SK-N-SH (cell line): Measurements from ENCODE around the gene DHX16. TPM values are rescaled to one million over a fixed set of nuclear protein-coding genes. Genes with fewer than 3 reads are reported as not detected.

ENCODE experiments used
- CTCF ChIA-PET: fragments of 300-600, 350-600 bp; formaldehyde crosslinking; extraction: SDS; loops from one replicate; lab custom pipeline; 2021; lab: Yijun Ruan, JAX
- POLR2A ChIA-PET: fragments of 350-600 bp; sonication (Branson Sonifier 250); formaldehyde crosslinking; extraction: SDS; loops from one replicate; lab custom pipeline; 2020; ENCODE audit warnings: antibody characterized with exemption, inconsistent platforms; lab: Yijun Ruan, JAX
- DNase-seq: peaks from one replicate; pipeline ENCODE4 v3.0.0; 2012
- H2AFZ ChIP-seq: fragments of 200-600 bp; sonication (generic); 2 replicates; pipeline ENCODE4 v1.8.1; 2016; ENCODE audit warnings: antibody characterized with exemption, mild to moderate bottlenecking, low read depth
- H3F3A ChIP-seq: fragments of 200-600 bp; sonication (generic); replicated peaks from 2 replicates; pipeline ENCODE3; 2016; ENCODE audit warnings: antibody characterized with exemption, mild to moderate bottlenecking; ENCODE audit not compliant: insufficient read depth
- H3K27ac ChIP-seq, 2 experiments: fragments of 200-500 bp in 1 of 2; fragments of 200-600 bp in 1 of 2; sonication (Bioruptor generic) in 1 of 2; sonication (generic), shearing (Covaris generic) in 1 of 2; 2 replicates each; pipeline versions ENCODE4 v1.5.1 to v1.6.1; 2014 to 2016; ENCODE audit warnings: low read depth in 2 of 2, inconsistent platforms in 1 of 2, low read length in 1 of 2, mild to moderate bottlenecking in 1 of 2, mixed read lengths in 1 of 2
- H3K27me3 ChIP-seq: fragments of 200-600 bp; sonication (generic), shearing (Covaris generic); 2 replicates; pipeline ENCODE4 v1.6.1; 2016; ENCODE audit warnings: mixed run types; ENCODE audit not compliant: insufficient read depth
- H3K36me3 ChIP-seq, 2 experiments: fragments of 200-500 bp in 1 of 2; fragments of 200-600 bp in 1 of 2; sonication (Bioruptor generic) in 1 of 2; sonication (generic) in 1 of 2; replicated peaks in 1 of 2; 2 replicates each; pipeline versions ENCODE3 to v1.5.1; 2014 to 2016; ENCODE audit warnings: low read length in 1 of 2, mild to moderate bottlenecking in 1 of 2; ENCODE audit not compliant: insufficient read depth in 2 of 2, control insufficient read depth in 1 of 2
- H3K4me1 ChIP-seq, 2 experiments: fragments of 200-500 bp in 1 of 2; fragments of 200-600 bp in 1 of 2; sonication (Bioruptor generic) in 1 of 2; sonication (generic), shearing (Covaris generic) in 1 of 2; 2 replicates each; pipeline versions ENCODE4 v1.5.1 to v1.6.1; 2014 to 2016; ENCODE audit warnings: low read depth in 1 of 2, low read length in 1 of 2, mixed run types in 1 of 2; ENCODE audit not compliant: insufficient read depth in 2 of 2, control insufficient read depth in 1 of 2
- H3K4me2 ChIP-seq: fragments of 200-600 bp; sonication (generic), shearing (Covaris generic); 2 replicates; pipeline ENCODE4 v1.6.1; 2017; ENCODE audit warnings: mixed run types
- H3K4me3 ChIP-seq, 2 experiments: fragments of 200-500 bp in 1 of 2; fragments of 200-600 bp in 1 of 2; sonication (Bioruptor generic) in 1 of 2; sonication (generic), shearing (Covaris generic) in 1 of 2; 2 replicates each; pipeline versions ENCODE4 v1.5.1 to v1.8.1; 2014 to 2016; ENCODE audit warnings: low read depth in 2 of 2, inconsistent platforms in 1 of 2, low read length in 1 of 2, mild to moderate bottlenecking in 1 of 2, mixed read lengths in 1 of 2, moderate library complexity in 1 of 2
- H3K79me2 ChIP-seq: fragments of 200-600 bp; sonication (generic); 2 replicates; pipeline ENCODE4 v1.8.1; 2017; ENCODE audit warnings: mild to moderate bottlenecking; ENCODE audit not compliant: insufficient read depth
- H3K9ac ChIP-seq: fragments of 200-600 bp; sonication (generic); 2 replicates; pipeline ENCODE4 v1.6.1; 2017; ENCODE audit warnings: mixed run types
- H3K9me2 ChIP-seq: fragments of 200-600 bp; sonication (generic); 2 replicates; pipeline ENCODE4 v1.6.1; 2017; ENCODE audit warnings: mixed run types
- H3K9me3 ChIP-seq: fragments of 200-600 bp; sonication (generic); 2 replicates; pipeline ENCODE4 v1.6.1; 2017; ENCODE audit warnings: mixed run types, mild to moderate bottlenecking, moderate library complexity
- H4K20me1 ChIP-seq: fragments of 200-600 bp; sonication (generic); 2 replicates; pipeline ENCODE4 v1.6.1; 2017; ENCODE audit warnings: mild to moderate bottlenecking, mixed run types; ENCODE audit not compliant: insufficient read depth
- CHD2 ChIP-seq: fragments of 150-350 bp; IDR thresholded peaks from 2 replicates; pipeline ENCODE4 v1.6.1; 2018; ENCODE audit warnings: low read length; ENCODE audit not compliant: partially characterized antibody
- CTCF ChIP-seq: fragments of 200-600 bp; sonication (generic); IDR thresholded peaks from 2 replicates; pipeline ENCODE4 v1.6.1; 2017; ENCODE audit warnings: antibody characterized with exemption, mild to moderate bottlenecking, moderate library complexity
- ELF1 ChIP-seq: IDR thresholded peaks from 2 replicates; pipeline ENCODE4 v1.4.0; 2012
- EZH2phosphoT487 ChIP-seq: fragments of 200-600 bp; sonication (generic); IDR thresholded peaks from 2 replicates; pipeline ENCODE4 v1.6.1; 2017; ENCODE audit warnings: low read depth, mixed run types, mild to moderate bottlenecking, antibody characterized with exemption, moderate library complexity, borderline replicate concordance
- GATA2 ChIP-seq: sonication (generic); formaldehyde crosslinking; IDR thresholded peaks from 2 replicates; pipeline ENCODE4 v1.5.0; 2020; ENCODE audit warnings: mild to moderate bottlenecking, missing genetic modification reagents
- MXI1 ChIP-seq: IDR thresholded peaks from 2 replicates; pipeline ENCODE4 v1.6.1; 2012; ENCODE audit warnings: mild to moderate bottlenecking, low read depth, low read length, improper control_type of control experiment
- NFIC ChIP-seq: IDR thresholded peaks from 2 replicates; pipeline ENCODE4 v1.4.0; 2012; ENCODE audit warnings: borderline replicate concordance
- REST ChIP-seq: IDR thresholded peaks from 2 replicates; pipeline ENCODE4 v1.6.1; 2012; ENCODE audit warnings: mild to moderate bottlenecking, low read depth, low read length, moderate library complexity
- RFX5 ChIP-seq: IDR thresholded peaks from 2 replicates; pipeline ENCODE4 v1.6.1; 2012; ENCODE audit warnings: mild to moderate bottlenecking, improper control_type of control experiment, low read length
- TEAD4 ChIP-seq: IDR thresholded peaks from 2 replicates; pipeline ENCODE4 v1.4.0; 2012; ENCODE audit warnings: mild to moderate bottlenecking, borderline replicate concordance; ENCODE audit not compliant: insufficient read depth
- USF2 ChIP-seq: fragments of 150-350 bp; IDR thresholded peaks from 2 replicates; pipeline ENCODE4 v1.6.1; 2017; ENCODE audit warnings: antibody characterized with exemption, low read length, low read depth, borderline replicate concordance
- ZBTB33 ChIP-seq: IDR thresholded peaks from 2 replicates; pipeline ENCODE4 v1.4.0; 2012; ENCODE audit warnings: low read depth, borderline replicate concordance
- WGBS: methylation state at CpG from one replicate; pipeline ENCODE4 v1.1.6; 2017; ENCODE audit warnings: low lambda C conversion rate; 5-methylcytosine and 5-hydroxymethylcytosine counted together
- polyA plus RNA-seq, 3 experiments: library from polyadenylated mRNA; depleted of rRNA; stranded (reverse); fragments of >200 nt; gene quantifications; 2 replicates each; pipeline ENCODE4 v1.2.3, GENCODE V29; 2012

DHX16 gene
- polyA plus RNA-seq, 1 of the 3 experiments (the other 2 are of a cell fraction): 59.8 TPM

- CTCF ChIA-PET: interaction anchor here (1.0 to 29.8 kb wide), 5 partner anchors 8 to 34 kb away, joined by 3 to 838 read pairs (median 5); partner anchors contain the start of genes DHX16, FLOT1, MDC1 and TUBB
- peak overlapping the region; percentile 97; the same call in 1 of the 2 replicates for H3K9ac ChIP-seq
- no peaks in the 10 kb centered on the region; the same call in 1 of the 2 replicates for H4K20me1 ChIP-seq
- no peak for DNase-seq
- H3K27ac ChIP-seq: peak overlapping the region in 1 of 2 experiments; percentile 97; a peak in 3 of 4 replicates
- H3K9me3 ChIP-seq: no peaks in the 10 kb centered on the region
- H3F3A ChIP-seq: peaks cover 2% of the 10 kb centered on the region
- no peaks in the 10 kb centered on the region for H3K27me3 ChIP-seq
- no peak overlapping the region for H2AFZ ChIP-seq
- WGBS: 96% methylated on average over 9 of the region's 9 CpGs
- peak overlapping the region in 1 of 2 experiments; percentile 74; a peak in 2 of 4 replicates for H3K4me3 ChIP-seq
- peak overlapping the region; percentile 98 for H3K4me2 ChIP-seq
- H3K9me2 ChIP-seq: no peaks in the 10 kb centered on the region
- H3K4me1 ChIP-seq: peaks cover 17 to 53% of the 10 kb centered on the region in 2 experiments; a peak in 2 of 4 replicates
- POLR2A ChIA-PET: interaction anchor here (1.0 to 1.9 kb wide), 2 partner anchors 71 to 74 kb away, joined by 4 to 7 read pairs; partner anchors contain the start of gene MRPS18B
- peaks cover 0 to 5% of the 10 kb centered on the region in 2 experiments for H3K36me3 ChIP-seq
- H3K79me2 ChIP-seq: peaks cover 69% of the 10 kb centered on the region
- no peak for TF ChIP-seq EZH2phosphoT487
- TF ChIP-seq CHD2: no peak
- TF ChIP-seq RFX5: no peak
- no peak for TF ChIP-seq REST
- TF ChIP-seq ZBTB33: no peak
- no peak for TF ChIP-seq TEAD4
- TF ChIP-seq USF2: no peak
- no peak for TF ChIP-seq CTCF
- no peak for TF ChIP-seq MXI1
- TF ChIP-seq NFIC: no peak
- TF ChIP-seq GATA2 (CRISPR knock-in tag): no peak
- TF ChIP-seq ELF1: no peak
These were observed 15.8 kb upstream of the DHX16 start for GRCh38 chr6:30688569-30688968.
